HCT116 (cell line): Measurements from ENCODE around the gene ESAM.

Experiments
- POLR2A ChIP-seq: IDR thresholded peaks from 2 replicates; pipeline ENCODE4 v1.7.0; 2011; ENCODE audit warnings: borderline replicate concordance; ENCODE audit not compliant: insufficient read depth, insufficient read length; ENCODE audit errors: extremely low read depth
- TF ChIP-seq, protein P1 (sequence below), 3 experiments: fragments of 200-600 bp in 1 of 3; sonication (generic) in 1 of 3; IDR thresholded peaks in 2 of 3; conservative IDR thresholded peaks in 1 of 3; 2 replicates each; pipeline ENCODE4 v1.5.1; 2012 to 2017; ENCODE audit warnings: low read depth in 2 of 3, low read length in 2 of 3, antibody characterized with exemption in 1 of 3, borderline replicate concordance in 1 of 3, control low read depth in 1 of 3, mild to moderate bottlenecking in 1 of 3, mixed read lengths in 1 of 3, mixed run types in 1 of 3, moderate library complexity in 1 of 3; ENCODE audit not compliant: insufficient read depth in 1 of 3

DNA sequence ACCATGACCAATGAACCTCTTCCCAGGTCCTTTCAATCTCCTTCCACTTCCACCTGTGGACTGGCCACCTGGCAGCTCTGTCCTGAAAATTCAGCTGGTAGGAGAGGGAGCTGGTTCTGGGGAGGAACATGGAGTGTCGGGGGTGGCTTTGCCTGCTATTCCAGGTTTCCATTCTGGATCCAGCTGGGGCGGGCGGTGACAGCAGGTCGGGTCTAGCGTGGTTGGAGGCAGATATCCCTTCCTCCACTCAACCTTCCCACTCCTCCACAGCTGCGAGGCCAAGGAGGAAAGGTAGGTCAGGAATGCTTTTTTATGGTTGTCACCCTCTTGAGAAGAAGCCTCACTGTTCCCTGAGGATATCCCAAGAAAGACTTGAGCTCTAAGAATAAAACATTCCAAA, 19.0 kb downstream of the ESAM start:
- TF ChIP-seq, protein P1, sequence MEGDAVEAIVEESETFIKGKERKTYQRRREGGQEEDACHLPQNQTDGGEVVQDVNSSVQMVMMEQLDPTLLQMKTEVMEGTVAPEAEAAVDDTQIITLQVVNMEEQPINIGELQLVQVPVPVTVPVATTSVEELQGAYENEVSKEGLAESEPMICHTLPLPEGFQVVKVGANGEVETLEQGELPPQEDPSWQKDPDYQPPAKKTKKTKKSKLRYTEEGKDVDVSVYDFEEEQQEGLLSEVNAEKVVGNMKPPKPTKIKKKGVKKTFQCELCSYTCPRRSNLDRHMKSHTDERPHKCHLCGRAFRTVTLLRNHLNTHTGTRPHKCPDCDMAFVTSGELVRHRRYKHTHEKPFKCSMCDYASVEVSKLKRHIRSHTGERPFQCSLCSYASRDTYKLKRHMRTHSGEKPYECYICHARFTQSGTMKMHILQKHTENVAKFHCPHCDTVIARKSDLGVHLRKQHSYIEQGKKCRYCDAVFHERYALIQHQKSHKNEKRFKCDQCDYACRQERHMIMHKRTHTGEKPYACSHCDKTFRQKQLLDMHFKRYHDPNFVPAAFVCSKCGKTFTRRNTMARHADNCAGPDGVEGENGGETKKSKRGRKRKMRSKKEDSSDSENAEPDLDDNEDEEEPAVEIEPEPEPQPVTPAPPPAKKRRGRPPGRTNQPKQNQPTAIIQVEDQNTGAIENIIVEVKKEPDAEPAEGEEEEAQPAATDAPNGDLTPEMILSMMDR (IDR thresholded peaks at IDR 0.05 in 2 of 3, conservative IDR thresholded peaks at IDR 0.05 in 1 of 3; ENCODE audit: borderline replicate concordance in 1 of 3, insufficient read depth in 1 of 3, low read depth in 2 of 3, low read length in 2 of 3) = no peak
- TF ChIP-seq POLR2A = no peak
